Measurements from ENCODE around the gene FNDC3B.
"Not testable (repeated sequence)": the region's sequence is repeated elsewhere in the genome, so short reads cannot be mapped to it uniquely, and the experiment has no call there.

The FNDC3B gene

DNA sequence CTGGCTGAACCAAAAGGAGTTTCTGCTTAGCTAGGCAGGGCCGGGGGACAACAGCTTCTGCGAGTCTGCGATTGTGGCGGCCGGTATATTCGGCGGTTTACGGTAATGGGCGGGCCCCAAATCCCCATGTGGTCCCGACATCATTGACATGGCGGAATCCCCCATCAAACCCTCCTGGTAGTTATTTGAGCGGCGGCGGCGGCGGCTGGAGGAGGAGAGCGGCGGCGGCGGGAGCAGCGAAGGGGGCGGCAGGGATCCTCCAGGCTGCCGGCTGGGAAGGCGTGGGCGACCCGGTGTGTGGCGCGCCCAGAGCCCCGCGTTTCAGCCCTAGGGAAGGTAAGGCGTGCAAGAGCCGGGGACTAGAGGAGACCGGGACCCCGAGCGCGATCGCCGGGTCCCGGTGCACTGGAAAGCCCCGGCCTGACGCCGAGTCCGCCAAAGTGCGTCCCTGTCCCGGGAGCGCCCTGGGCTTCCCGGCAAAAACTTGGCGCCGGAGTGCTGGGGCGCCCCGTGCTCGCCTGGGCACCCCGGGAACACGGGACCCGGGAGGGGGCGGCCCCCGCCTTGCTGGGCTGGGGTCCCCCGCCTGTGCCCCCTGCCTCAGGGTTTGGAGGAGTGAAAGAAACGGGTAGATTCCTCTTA is at the start of gene FNDC3B:
TSS of gene FNDC3B (plus strand) at position 143 of the 642 bp plus-strand sequence. CDS start 72,902 bp downstream, outside the sequence.
- TF ChIP-seq, protein P1, sequence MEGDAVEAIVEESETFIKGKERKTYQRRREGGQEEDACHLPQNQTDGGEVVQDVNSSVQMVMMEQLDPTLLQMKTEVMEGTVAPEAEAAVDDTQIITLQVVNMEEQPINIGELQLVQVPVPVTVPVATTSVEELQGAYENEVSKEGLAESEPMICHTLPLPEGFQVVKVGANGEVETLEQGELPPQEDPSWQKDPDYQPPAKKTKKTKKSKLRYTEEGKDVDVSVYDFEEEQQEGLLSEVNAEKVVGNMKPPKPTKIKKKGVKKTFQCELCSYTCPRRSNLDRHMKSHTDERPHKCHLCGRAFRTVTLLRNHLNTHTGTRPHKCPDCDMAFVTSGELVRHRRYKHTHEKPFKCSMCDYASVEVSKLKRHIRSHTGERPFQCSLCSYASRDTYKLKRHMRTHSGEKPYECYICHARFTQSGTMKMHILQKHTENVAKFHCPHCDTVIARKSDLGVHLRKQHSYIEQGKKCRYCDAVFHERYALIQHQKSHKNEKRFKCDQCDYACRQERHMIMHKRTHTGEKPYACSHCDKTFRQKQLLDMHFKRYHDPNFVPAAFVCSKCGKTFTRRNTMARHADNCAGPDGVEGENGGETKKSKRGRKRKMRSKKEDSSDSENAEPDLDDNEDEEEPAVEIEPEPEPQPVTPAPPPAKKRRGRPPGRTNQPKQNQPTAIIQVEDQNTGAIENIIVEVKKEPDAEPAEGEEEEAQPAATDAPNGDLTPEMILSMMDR (IDR thresholded peaks at IDR 0.05; ENCODE audit: extremely low read depth, missing control alignments) = no peak
- peak; percentile 93 for DNase-seq (ENCODE audit: low spot score)

DNA sequence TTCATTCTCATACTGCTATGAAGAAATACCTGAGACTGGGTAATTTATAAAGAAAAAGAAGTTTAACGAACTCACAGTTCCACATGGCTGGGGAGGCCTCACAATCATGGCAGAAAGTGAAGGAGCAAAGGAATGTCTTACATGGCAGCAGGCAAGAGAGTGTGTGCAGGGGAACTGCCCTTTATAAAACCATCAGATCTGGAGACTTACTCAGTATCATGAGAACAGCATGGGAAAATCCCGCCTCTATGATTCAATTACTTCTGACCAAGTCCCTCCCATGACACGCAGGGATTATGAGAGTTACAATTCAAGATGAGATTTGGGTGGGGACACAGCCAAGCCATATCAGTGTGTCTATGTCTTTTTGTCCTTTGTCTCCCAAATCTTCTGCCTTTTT is 49.1 kb upstream of the FNDC3B start:
- not testable (repeated sequence) for DNase-seq (ENCODE audit: low spot score)

DNA sequence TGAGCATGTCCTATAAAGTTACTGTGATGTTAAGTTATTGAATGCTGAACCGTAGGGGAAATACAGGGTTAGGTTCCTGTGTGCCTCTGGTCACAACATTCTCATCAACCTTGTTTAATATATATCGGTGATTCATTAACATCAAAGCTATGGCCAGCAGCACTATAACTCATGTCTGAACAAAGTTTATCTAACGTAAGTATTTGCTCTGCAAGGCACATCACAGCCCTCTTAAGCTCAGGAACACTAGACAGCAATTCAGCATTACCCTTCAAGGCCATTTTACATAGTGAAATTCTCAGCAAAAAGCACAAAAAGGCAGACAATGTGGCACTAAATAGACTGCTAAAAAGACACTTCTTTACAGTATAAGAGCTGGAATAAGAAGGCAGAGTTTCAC is 48.2 kb upstream of the FNDC3B start:
- TF ChIP-seq, protein P1 (IDR thresholded peaks at IDR 0.05; ENCODE audit: extremely low read depth, missing control alignments) = no peak
- DNase-seq (ENCODE audit: low spot score) = no peak

DNA sequence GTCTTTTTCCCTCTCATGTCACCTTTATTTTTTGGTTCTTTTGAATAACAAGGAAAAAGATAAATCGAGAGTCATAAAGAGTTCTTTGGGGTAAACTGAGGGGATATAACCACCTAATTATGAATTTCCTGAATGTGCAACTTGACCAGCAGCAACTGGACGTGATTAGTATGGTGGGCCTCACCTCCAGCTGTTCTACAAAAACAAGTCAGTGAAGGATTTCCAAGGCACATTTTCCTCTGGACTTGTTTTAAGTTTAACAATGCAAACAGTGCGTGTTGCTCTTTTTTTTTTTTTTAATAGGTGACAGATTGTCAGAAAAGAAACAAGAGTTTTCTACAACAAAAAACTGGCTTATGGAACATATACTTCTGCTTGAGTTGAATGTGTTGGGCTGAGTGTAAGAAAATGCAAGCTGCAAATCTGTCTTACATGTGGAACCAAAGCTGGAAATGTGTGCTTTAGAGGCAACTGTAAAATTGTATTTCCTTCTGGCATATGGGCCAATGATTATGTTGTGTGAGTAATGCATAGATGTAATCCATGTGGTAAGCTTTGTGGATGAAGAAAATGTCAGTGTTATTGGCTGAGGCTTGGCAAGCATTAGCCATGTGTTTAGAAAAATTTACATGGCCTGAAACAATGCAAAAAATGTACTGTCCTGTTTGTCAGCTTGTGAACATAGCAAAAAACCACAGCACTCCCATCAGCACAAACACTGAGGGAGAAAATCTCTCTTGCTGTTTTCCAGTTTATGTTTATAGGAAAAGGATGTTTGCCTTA is 44.5 kb upstream of the FNDC3B start:
- TF ChIP-seq, protein P1 (IDR thresholded peaks at IDR 0.05; ENCODE audit: extremely low read depth, missing control alignments) = no peak
- DNase-seq (ENCODE audit: low spot score) = no peak

DNA sequence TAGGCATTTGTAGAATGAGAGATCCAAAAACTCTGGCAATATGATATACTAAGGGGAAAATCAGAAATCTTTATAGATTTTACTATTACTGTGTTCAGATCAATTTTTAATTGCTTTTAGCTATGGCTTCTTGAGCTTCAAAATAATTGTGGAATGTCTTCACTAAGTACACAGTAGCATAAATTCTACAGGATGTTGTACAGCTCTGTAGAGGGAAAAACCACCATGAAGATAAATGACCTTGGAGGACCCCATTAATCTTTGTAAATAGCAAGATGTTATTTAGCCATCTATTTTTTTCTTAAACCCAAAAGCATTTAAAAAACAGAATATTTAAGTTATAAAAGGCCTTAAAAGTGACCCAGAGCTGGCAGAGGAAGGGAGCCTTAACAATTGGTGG is 43.9 kb upstream of the FNDC3B start:
- no peak for DNase-seq (ENCODE audit: low spot score)
- TF ChIP-seq, protein P1 (IDR thresholded peaks at IDR 0.05; ENCODE audit: extremely low read depth, missing control alignments) = no peak

DNA sequence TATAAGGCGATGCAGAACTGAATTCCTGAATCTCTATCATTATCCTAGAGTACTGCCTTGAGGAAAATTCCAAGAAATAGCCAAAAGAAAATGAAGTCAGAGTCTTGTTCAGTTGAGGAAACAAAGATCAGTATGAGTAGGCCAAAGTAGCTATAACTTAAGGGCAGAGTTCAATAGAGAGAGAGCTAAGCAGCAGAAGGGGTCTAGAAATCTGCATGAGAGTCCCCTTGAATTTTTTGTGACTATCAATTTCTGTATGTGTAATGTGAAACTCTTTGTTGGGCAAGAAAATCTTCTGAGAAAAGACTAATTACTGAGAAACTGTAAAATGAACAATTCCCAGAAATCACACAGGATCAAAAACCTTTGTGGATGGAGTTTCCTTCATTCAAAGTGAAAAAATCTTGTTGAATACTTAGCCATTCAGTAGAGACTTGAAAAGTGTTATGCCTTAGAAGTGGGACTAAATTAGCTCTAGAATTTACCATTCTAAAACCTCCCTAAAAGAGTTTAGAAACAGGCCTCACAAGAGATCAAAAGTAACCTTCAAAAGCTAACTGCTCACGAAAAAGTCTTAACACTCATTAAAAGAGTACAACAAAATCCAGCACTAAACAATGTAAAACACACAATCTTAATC is 43.1 kb upstream of the FNDC3B start:
- no peak for DNase-seq (ENCODE audit: low spot score)
- TF ChIP-seq, protein P1 (IDR thresholded peaks at IDR 0.05; ENCODE audit: extremely low read depth, missing control alignments) = no peak

DNA sequence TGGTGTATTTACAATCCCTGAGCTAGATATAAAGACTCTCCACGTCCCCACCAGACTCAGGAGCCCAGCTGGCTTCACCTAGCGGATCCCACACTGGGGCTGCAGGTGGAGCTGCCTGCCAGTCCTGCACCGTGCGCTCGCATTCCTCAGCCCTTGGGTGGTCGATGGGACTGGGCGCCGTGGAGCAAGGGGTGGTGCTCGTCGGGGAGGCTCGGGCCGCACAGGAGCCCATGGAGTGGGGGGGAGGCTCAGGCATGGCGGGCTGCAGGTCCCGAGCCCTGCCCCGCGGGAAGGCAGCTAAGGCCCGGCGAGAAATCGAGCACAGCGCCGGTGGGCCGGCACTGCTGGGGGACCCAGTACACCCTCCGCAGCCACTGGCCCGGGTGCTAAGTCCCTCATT is 40.6 kb upstream of the FNDC3B start:
- not testable (repeated sequence) for DNase-seq (ENCODE audit: low spot score)

DNA sequence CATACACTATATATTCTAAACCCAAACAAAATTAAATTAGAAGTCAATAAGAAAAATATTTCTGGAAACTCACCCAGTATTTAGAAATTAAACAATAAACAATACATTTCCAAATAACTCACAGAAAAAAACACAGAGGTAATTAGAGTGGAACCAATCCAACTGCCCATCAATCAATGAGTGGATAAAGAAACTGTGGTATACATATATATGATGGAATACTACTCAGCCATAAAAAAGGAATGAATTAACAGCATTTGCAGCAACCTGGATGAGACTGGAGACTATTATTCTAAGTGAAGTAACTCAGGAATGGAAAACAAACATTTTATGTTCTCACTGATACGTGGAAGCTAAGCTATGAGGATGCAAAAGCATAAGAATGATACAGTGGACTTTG is 37.8 kb upstream of the FNDC3B start:
- DNase-seq (ENCODE audit: low spot score) = not testable (repeated sequence)

Measured in GM20000 (cell line).